IMR-90 (cell line): ENCODE results near the gene ZBTB46. TPM values are rescaled to one million over a fixed set of nuclear protein-coding genes. Genes with fewer than 3 reads are reported as not detected.

Experiments used
- ATAC-seq: fragments of 200-7000 bp; cut with Tn5 transposase; 2 replicates; pipeline ENCODE4 v1.9.1; 2020; ENCODE audit warnings: low read depth, mild to moderate bottlenecking, moderate library complexity
- BruUV-seq: library from RNA; stranded (reverse); fragments of 400-500 nt; replicated peaks from 2 replicates; lab custom pipeline; 2021; lab: Mats Ljungman, UMichigan
- CTCF ChIA-PET: fragments of 300-600 bp; formaldehyde crosslinking; extraction: SDS; loops from one replicate; lab custom pipeline; 2021; ENCODE audit warnings: antibody characterized with exemption; lab: Yijun Ruan, JAX
- POLR2A ChIA-PET: fragments of 300-600 bp; sonication (Branson Sonifier 250); formaldehyde crosslinking; loops from one replicate; lab custom pipeline; 2022; ENCODE audit warnings: antibody characterized with exemption; ENCODE audit not compliant: unreplicated experiment; lab: Charles Lee
- DNase-seq: peaks from one replicate; pipeline ENCODE4 v3.0.0; 2013
- H2AFZ ChIP-seq: replicated peaks from 2 replicates; pipeline ENCODE3; 2013; ENCODE audit warnings: low read length, mild to moderate bottlenecking; ENCODE audit not compliant: poor library complexity
- H2AK5ac ChIP-seq: 2 replicates; pipeline ENCODE4 v1.6.1; 2013; ENCODE audit warnings: low read depth, low read length, inconsistent platforms
- H2AK9ac ChIP-seq: replicated peaks from 2 replicates; pipeline ENCODE3; 2013; ENCODE audit warnings: mild to moderate bottlenecking, low read depth, low read length, moderate library complexity; ENCODE audit not compliant: poor library complexity
- H2BK120ac ChIP-seq: 2 replicates; pipeline ENCODE4 v1.6.1; 2013; ENCODE audit warnings: low read depth, low read length, inconsistent platforms
- H2BK15ac ChIP-seq: 3 replicates; pipeline ENCODE4 v1.6.1; 2013; ENCODE audit warnings: low read depth, low read length, inconsistent platforms
- H2BK20ac ChIP-seq: 2 replicates; pipeline ENCODE4 v1.6.1; 2013; ENCODE audit warnings: low read depth, mild to moderate bottlenecking, inconsistent platforms, low read length, moderate library complexity
- H2BK5ac ChIP-seq: 2 replicates; pipeline ENCODE4 v1.6.1; 2013; ENCODE audit warnings: mild to moderate bottlenecking, low read depth, low read length, inconsistent platforms; ENCODE audit not compliant: poor library complexity, severe bottlenecking
- H3K14ac ChIP-seq: replicated peaks from 2 replicates; pipeline ENCODE4 v1.6.1; 2013; ENCODE audit warnings: low read depth, low read length, inconsistent platforms
- H3K18ac ChIP-seq: 2 replicates; pipeline ENCODE4 v1.6.1; 2013; ENCODE audit warnings: low read depth, low read length, control low read depth
- H3K23ac ChIP-seq: 2 replicates; pipeline ENCODE4 v1.6.1; 2013; ENCODE audit warnings: low read depth, low read length, inconsistent platforms
- H3K27ac ChIP-seq: 2 replicates; pipeline ENCODE4 v1.5.1; 2013; ENCODE audit warnings: mild to moderate bottlenecking, control low read depth, low read length; ENCODE audit not compliant: insufficient read depth
- H3K27me3 ChIP-seq: 2 replicates; pipeline ENCODE4 v1.6.1; 2013; ENCODE audit warnings: low read length; ENCODE audit not compliant: control insufficient read depth, insufficient read depth
- H3K36me3 ChIP-seq: 2 replicates; pipeline ENCODE4 v1.6.1; 2013; ENCODE audit warnings: low read length, mixed read lengths; ENCODE audit not compliant: control insufficient read depth, insufficient read depth
- H3K4ac ChIP-seq: 2 replicates; pipeline ENCODE4 v1.6.1; 2013; ENCODE audit warnings: low read depth, low read length, inconsistent platforms
- H3K4me1 ChIP-seq: 2 replicates; pipeline ENCODE4 v1.6.1; 2013; ENCODE audit warnings: low read length, mixed read lengths; ENCODE audit not compliant: control insufficient read depth, insufficient read depth
- H3K4me2 ChIP-seq: 2 replicates; pipeline ENCODE4 v1.6.1; 2013; ENCODE audit warnings: low read depth, mild to moderate bottlenecking, control low read depth, low read length, moderate library complexity
- H3K4me3 ChIP-seq: 2 replicates; pipeline ENCODE4 v1.5.1; 2013; ENCODE audit warnings: low read depth, mild to moderate bottlenecking, control low read depth, low read length, moderate library complexity; ENCODE audit not compliant: insufficient read depth
- H3K56ac ChIP-seq: 2 replicates; pipeline ENCODE4 v1.6.1; 2013; ENCODE audit warnings: low read length, inconsistent platforms; ENCODE audit not compliant: insufficient read depth; ENCODE audit errors: extremely low read depth
- H3K79me1 ChIP-seq, 2 experiments: 2 replicates each; pipeline ENCODE4 v1.6.1; 2013; ENCODE audit warnings: low read length in 2 of 2, inconsistent platforms in 1 of 2, low read depth in 1 of 2
- H3K9ac ChIP-seq: 2 replicates; pipeline ENCODE4 v1.6.1; 2013; ENCODE audit warnings: low read depth, low read length, control low read depth
- H3K9me1 ChIP-seq: 2 replicates; pipeline ENCODE4 v1.6.1; 2013; ENCODE audit warnings: low read length, inconsistent platforms; ENCODE audit not compliant: insufficient read depth
- H3K9me3 ChIP-seq: 2 replicates; pipeline ENCODE4 v1.6.1; 2013; ENCODE audit warnings: low read length; ENCODE audit not compliant: control insufficient read depth, insufficient read depth
- H4K20me1 ChIP-seq: 2 replicates; pipeline ENCODE4 v1.6.1; 2013; ENCODE audit warnings: low read length, inconsistent platforms; ENCODE audit not compliant: insufficient read depth
- H4K5ac ChIP-seq: 2 replicates; pipeline ENCODE4 v1.6.1; 2013; ENCODE audit warnings: mild to moderate bottlenecking, low read depth, low read length, control low read depth
- H4K8ac ChIP-seq, 2 experiments: 2 replicates each; pipeline ENCODE4 v1.6.1; 2013; ENCODE audit warnings: low read depth in 2 of 2, low read length in 2 of 2, control low read depth in 1 of 2, inconsistent platforms in 1 of 2
- H4K91ac ChIP-seq: 2 replicates; pipeline ENCODE4 v1.6.1; 2013; ENCODE audit warnings: low read depth, low read length, inconsistent platforms; ENCODE audit not compliant: insufficient read depth
- BHLHE40 ChIP-seq: fragments of 150-350 bp; IDR thresholded peaks from 2 replicates; pipeline ENCODE4 v1.6.1; 2016; ENCODE audit warnings: mild to moderate bottlenecking, low read depth, low read length
- CEBPB ChIP-seq: IDR thresholded peaks from 2 replicates; pipeline ENCODE4 v1.6.1; 2012; ENCODE audit warnings: low read depth, low read length, improper control_type of control experiment
- CHD1 ChIP-seq: IDR thresholded peaks from 2 replicates; pipeline ENCODE4 v1.6.1; 2012; ENCODE audit warnings: low read depth, low read length, improper control_type of control experiment
- FOS ChIP-seq: fragments of 150-350 bp; IDR thresholded peaks from 2 replicates; pipeline ENCODE4 v1.6.1; 2016; ENCODE audit warnings: low read depth, low read length
- MAFK ChIP-seq: IDR thresholded peaks from 2 replicates; pipeline ENCODE4 v1.6.1; 2012; ENCODE audit warnings: low read depth, low read length, improper control_type of control experiment
- MAZ ChIP-seq: IDR thresholded peaks from 2 replicates; pipeline ENCODE4 v1.6.1; 2012; ENCODE audit warnings: low read depth, mild to moderate bottlenecking, low read length, improper control_type of control experiment, moderate library complexity, borderline replicate concordance
- MXI1 ChIP-seq: IDR thresholded peaks from 2 replicates; pipeline ENCODE4 v1.6.1; 2012; ENCODE audit warnings: low read depth, mild to moderate bottlenecking, low read length, moderate library complexity, borderline replicate concordance
- NFE2L2 ChIP-seq: fragments of 150-350 bp; IDR thresholded peaks from 2 replicates; pipeline ENCODE4 v1.6.1; 2016; ENCODE audit warnings: low read depth, mild to moderate bottlenecking, low read length
- RAD21 ChIP-seq: IDR thresholded peaks from 2 replicates; pipeline ENCODE4 v1.6.1; 2012; ENCODE audit warnings: low read length, improper control_type of control experiment
- RCOR1 ChIP-seq: IDR thresholded peaks from 2 replicates; pipeline ENCODE4 v1.6.1; 2012; ENCODE audit warnings: mild to moderate bottlenecking, low read length, improper control_type of control experiment; ENCODE audit not compliant: insufficient replicate concordance
- RFX5 ChIP-seq: IDR thresholded peaks from 2 replicates; pipeline ENCODE4 v1.8.0; 2012; ENCODE audit warnings: low read depth, mild to moderate bottlenecking, low read length, moderate library complexity
- SMC3 ChIP-seq: fragments of 150-350 bp; IDR thresholded peaks from 2 replicates; pipeline ENCODE4 v1.6.1; 2016; ENCODE audit warnings: low read depth, mild to moderate bottlenecking, antibody characterized with exemption, low read length, moderate library complexity
- USF2 ChIP-seq: fragments of 150-350 bp; IDR thresholded peaks from 2 replicates; pipeline ENCODE4 v1.6.1; 2017; ENCODE audit warnings: mild to moderate bottlenecking, antibody characterized with exemption, low read length, low read depth
- WGBS, 2 experiments: methylation state at CpG; one replicate each; pipeline versions ENCODE4 v1.1.5 to v1.1.7; 2013; ENCODE audit warnings: missing lambda C conversion rate in 2 of 2; ENCODE audit not compliant: insufficient read length in 1 of 2; ENCODE audit errors: extremely low coverage in 2 of 2; 5-methylcytosine and 5-hydroxymethylcytosine counted together
- dilution Hi-C: fragments of 300-500 bp; cut with HindIII; formaldehyde crosslinking; loops from one replicate; pipeline ENCODE4 v1.14.3; 2018; ENCODE audit warnings: low sequenced_read_pairs; ENCODE audit not compliant: unreplicated experiment
- in situ Hi-C: fragments of 300-500 bp; cut with MboI; formaldehyde crosslinking; loops from 3 replicates; pipeline ENCODE4 v1.14.3; 2019; ENCODE audit warnings: low sequenced_read_pairs, inconsistent platforms, mixed read lengths
- intact Hi-C: fragments of 100-400 bp; cut with micrococcal nuclease; formaldehyde crosslinking; loops from 2 replicates; pipeline ENCODE4 v1.10.0; 2022
- polyA plus RNA-seq, 3 experiments: library from polyadenylated mRNA; depleted of rRNA; stranded (reverse); fragments of >200 nt; gene quantifications; 2 replicates each; pipeline ENCODE4 v1.2.3, GENCODE V29; 2012; ENCODE audit warnings: low replicate concordance in 1 of 3
- total RNA-seq: library from RNA; depleted of rRNA; stranded (reverse); fragments of >200 nt; gene quantifications from 2 replicates; pipeline ENCODE4 v1.2.3, GENCODE V29; 2012
- TF ChIP-seq, protein P1 (sequence below): conservative IDR thresholded peaks from 2 replicates; pipeline ENCODE4 v1.5.1; 2012; ENCODE audit warnings: mild to moderate bottlenecking, low read depth, low read length, improper control_type of control experiment

The ZBTB46 gene
- total and polyA plus RNA-seq, 2 of the 4 experiments (the other 2 are of a cell fraction): 4.2 to 14.9 TPM

GRCh38 chr20:63795178-63795830 lies 35.8 kb downstream of the ZBTB46 start:
- Histone ChIP-seq H4K91ac (no peak overlapping the region), H2AK5ac (no peak overlapping the region), H3K27ac (no peak overlapping the region), H3K27me3 (no peaks in the 10 kb centered on the region), H3K4me2 (no peak overlapping the region), H2BK5ac (no peak overlapping the region), H3K4me3 (no peak overlapping the region), H2BK120ac (no peak overlapping the region), H3K4me1 (no peaks in the 10 kb centered on the region; the same call in 1 of the 2 replicates), H3K56ac (no peak overlapping the region), H4K5ac (no peak overlapping the region), H2BK15ac (no peak overlapping the region), H3K36me3 (peaks cover 2% of the 10 kb centered on the region), H3K14ac (no peak overlapping the region), H2AFZ (no peak overlapping the region), H3K9me1 (no peaks in the 10 kb centered on the region; the same call in 1 of the 2 replicates), H3K9me3 (no peaks in the 10 kb centered on the region), H2AK9ac (no peak overlapping the region), H3K23ac (no peak overlapping the region), H3K18ac (no peak overlapping the region), H3K4ac (no peak overlapping the region), H3K9ac (no peak overlapping the region), H4K20me1 (peaks cover 23% of the 10 kb centered on the region), H4K8ac (no peak overlapping the region), H2BK20ac (no peak overlapping the region), H3K79me1 (peaks cover 7 to 52% of the 10 kb centered on the region in 2 experiments)
- intact Hi-C loops (no loop called here), dilution Hi-C loops (no loop called here), in situ Hi-C loops (no loop called here)
- WGBS, 2 experiments: 93% methylated on average over 13 of the region's 30 CpGs; no CpG with 5 or more reads in 1 of the 2 experiments
- CTCF ChIA-PET: interaction anchor here (0.7 kb wide), 1 partner anchor 9 kb away, joined by 4 read pairs; no protein-coding TSS in a partner anchor
- TF ChIP-seq MAZ: no peak
- no peak for TF ChIP-seq RFX5
- no peak for TF ChIP-seq RAD21
- no peak for TF ChIP-seq RCOR1
- no peak for TF ChIP-seq BHLHE40
- no peak for TF ChIP-seq CHD1
- no peak for TF ChIP-seq NFE2L2
- no peak for TF ChIP-seq MXI1
- TF ChIP-seq MAFK: no peak
- TF ChIP-seq, protein P1, sequence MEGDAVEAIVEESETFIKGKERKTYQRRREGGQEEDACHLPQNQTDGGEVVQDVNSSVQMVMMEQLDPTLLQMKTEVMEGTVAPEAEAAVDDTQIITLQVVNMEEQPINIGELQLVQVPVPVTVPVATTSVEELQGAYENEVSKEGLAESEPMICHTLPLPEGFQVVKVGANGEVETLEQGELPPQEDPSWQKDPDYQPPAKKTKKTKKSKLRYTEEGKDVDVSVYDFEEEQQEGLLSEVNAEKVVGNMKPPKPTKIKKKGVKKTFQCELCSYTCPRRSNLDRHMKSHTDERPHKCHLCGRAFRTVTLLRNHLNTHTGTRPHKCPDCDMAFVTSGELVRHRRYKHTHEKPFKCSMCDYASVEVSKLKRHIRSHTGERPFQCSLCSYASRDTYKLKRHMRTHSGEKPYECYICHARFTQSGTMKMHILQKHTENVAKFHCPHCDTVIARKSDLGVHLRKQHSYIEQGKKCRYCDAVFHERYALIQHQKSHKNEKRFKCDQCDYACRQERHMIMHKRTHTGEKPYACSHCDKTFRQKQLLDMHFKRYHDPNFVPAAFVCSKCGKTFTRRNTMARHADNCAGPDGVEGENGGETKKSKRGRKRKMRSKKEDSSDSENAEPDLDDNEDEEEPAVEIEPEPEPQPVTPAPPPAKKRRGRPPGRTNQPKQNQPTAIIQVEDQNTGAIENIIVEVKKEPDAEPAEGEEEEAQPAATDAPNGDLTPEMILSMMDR: no peak
- no peak for TF ChIP-seq FOS
- no peak for TF ChIP-seq CEBPB
- no peak for TF ChIP-seq USF2
- TF ChIP-seq SMC3: no peak
- BruUV-seq: no TSS peak
- ATAC-seq: no peak
- DNase-seq: no peak
- POLR2A ChIA-PET: no interaction called here
